HepG2 (cell line): ENCODE data around the gene TEDC1. TPM values are rescaled to one million over a fixed set of nuclear protein-coding genes. Genes with fewer than 3 reads are reported as not detected.

Experiments
- ETV6 ChIP-seq: sonication (generic); formaldehyde crosslinking; conservative IDR thresholded peaks from 2 replicates; pipeline ENCODE4 v1.4.0; 2020; ENCODE audit warnings: missing genetic modification reagents
- FIP1L1 ChIP-seq: fragments of 200-400 bp; formaldehyde crosslinking; IDR thresholded peaks from 2 replicates; pipeline ENCODE4 v1.6.1; 2018; ENCODE audit warnings: low read depth, mild to moderate bottlenecking, low read length, moderate library complexity, borderline replicate concordance; ENCODE audit not compliant: insufficient read depth
- FOXJ3 ChIP-seq: sonication (generic); formaldehyde crosslinking; IDR thresholded peaks from 2 replicates; pipeline ENCODE4 v1.4.0; 2020; ENCODE audit warnings: missing genetic modification reagents, mild to moderate bottlenecking, borderline replicate concordance
- GFI1 ChIP-seq: sonication (generic); formaldehyde crosslinking; IDR thresholded peaks from 2 replicates; pipeline ENCODE4 v1.5.0; 2020; ENCODE audit warnings: missing genetic modification reagents, mild to moderate bottlenecking, borderline replicate concordance
- IRF2 ChIP-seq: IDR thresholded peaks from 2 replicates; pipeline ENCODE4 v1.6.1; 2018; ENCODE audit warnings: missing genetic modification reagents, missing compliant biosample characterization
- ISL2 ChIP-seq: sonication (generic); formaldehyde crosslinking; IDR thresholded peaks from 2 replicates; pipeline ENCODE4 v1.5.0; 2020; ENCODE audit warnings: missing genetic modification reagents
- MTA1 ChIP-seq: sonication (generic); formaldehyde crosslinking; IDR thresholded peaks from 2 replicates; pipeline ENCODE4 v1.4.0; 2020; ENCODE audit warnings: missing genetic modification reagents, mild to moderate bottlenecking, borderline replicate concordance
- NR3C1 ChIP-seq: sonication (generic); formaldehyde crosslinking; IDR thresholded peaks from 2 replicates; pipeline ENCODE4 v1.4.0; 2020; ENCODE audit warnings: missing genetic modification reagents
- PRPF4 ChIP-seq: fragments of 200-400 bp; formaldehyde crosslinking; IDR thresholded peaks from 2 replicates; pipeline ENCODE4 v1.6.1; 2016; ENCODE audit warnings: low read length, low read depth; ENCODE audit not compliant: poor library complexity, severe bottlenecking
- RBM39 ChIP-seq: fragments of 200-400 bp; formaldehyde crosslinking; IDR thresholded peaks from one replicate; pipeline ENCODE4 v1.6.1; 2018; ENCODE audit warnings: antibody characterized with exemption, mild to moderate bottlenecking, low read depth, low read length; ENCODE audit not compliant: poor library complexity, severe bottlenecking
- TEAD2 ChIP-seq: sonication (generic); formaldehyde crosslinking; IDR thresholded peaks from 2 replicates; pipeline ENCODE4 v1.9.0; 2021; ENCODE audit warnings: missing genetic modification reagents
- TFDP2 ChIP-seq: sonication (generic); formaldehyde crosslinking; IDR thresholded peaks from 2 replicates; pipeline ENCODE4 v1.4.0; 2020; ENCODE audit warnings: missing genetic modification reagents
- ZMAT3 ChIP-seq: sonication (generic); formaldehyde crosslinking; conservative IDR thresholded peaks from 2 replicates; pipeline ENCODE4 v1.7.0; 2021; ENCODE audit warnings: missing genetic modification reagents
- ZMYM2 ChIP-seq: sonication (generic); formaldehyde crosslinking; IDR thresholded peaks from 2 replicates; pipeline ENCODE4 v1.8.0; 2022; ENCODE audit warnings: mild to moderate bottlenecking, missing genetic modification reagents
- ZNF354B ChIP-seq: sonication (generic); formaldehyde crosslinking; IDR thresholded peaks from 2 replicates; pipeline ENCODE4 v1.8.0; 2022; ENCODE audit warnings: mild to moderate bottlenecking, missing genetic modification reagents
- ZNF430 ChIP-seq: sonication (generic); formaldehyde crosslinking; IDR thresholded peaks from 2 replicates; pipeline ENCODE4 v1.9.0; 2021; ENCODE audit warnings: mild to moderate bottlenecking, missing genetic modification reagents
- ZNF446 ChIP-seq: sonication (generic); formaldehyde crosslinking; IDR thresholded peaks from 2 replicates; pipeline ENCODE4 v1.5.0; 2020; ENCODE audit warnings: mild to moderate bottlenecking, missing genetic modification reagents
- ZNF557 ChIP-seq: sonication (generic); formaldehyde crosslinking; IDR thresholded peaks from 2 replicates; pipeline ENCODE4 v1.4.0; 2020; ENCODE audit warnings: missing genetic modification reagents
- ZNF709 ChIP-seq: sonication (generic); formaldehyde crosslinking; IDR thresholded peaks from 2 replicates; pipeline ENCODE4 v1.5.0; 2020; ENCODE audit warnings: mild to moderate bottlenecking, missing genetic modification reagents
- polyA plus RNA-seq, 8 experiments: library from polyadenylated mRNA; depleted of rRNA in 3 of 8; stranded (reverse) in 7 of 8; unstranded in 1 of 8; fragments of >200 nt; fragmentation: Illumina TruSeq in 4 of 8; extraction: Trizol in 4 of 8; gene quantifications; 2 replicates each; pipeline versions ENCODE4 v1.2.1 to v1.2.3, GENCODE V29; 2011 to 2016; ENCODE audit warnings: low read depth in 4 of 8, missing spikeins in 1 of 8, mixed read lengths in 1 of 8; ENCODE audit not compliant: insufficient read depth in 1 of 8
- total RNA-seq, 5 experiments: library from RNA; depleted of rRNA; stranded (reverse); fragments of >200 nt; fragmentation: Illumina TruSeq; extraction: Trizol; gene quantifications; 2 replicates each; pipeline ENCODE4 v1.2.3, GENCODE V29; 2016; ENCODE audit warnings: low read depth in 1 of 5
- TF ChIP-seq, protein P1 (sequence below): sonication (generic); formaldehyde crosslinking; IDR thresholded peaks from 2 replicates; pipeline ENCODE4 v1.4.0; 2020; ENCODE audit warnings: mild to moderate bottlenecking, missing genetic modification reagents
- TF ChIP-seq, protein P2 (sequence below): sonication (generic); formaldehyde crosslinking; IDR thresholded peaks from 2 replicates; pipeline ENCODE4 v1.5.1; 2020; ENCODE audit warnings: mild to moderate bottlenecking, missing genetic modification reagents, borderline replicate concordance

Gene TEDC1
- total and polyA plus RNA-seq, 2 of the 13 experiments (the other 11 are each of a cell fraction or from before 2014, with no cell fraction given) = 5.7 to 27.4 TPM

- TF ChIP-seq TFDP2 (CRISPR knock-in tag) (no peak), PRPF4 (no peak), ZNF430 (no peak), RBM39 (peak; percentile 62), FIP1L1 (no peak), ZNF709 (CRISPR knock-in tag) (peak; percentile 65; the same call in 1 of the 2 replicates), MTA1 (CRISPR knock-in tag) (peak; percentile 58; the same call in 1 of the 2 replicates), ZNF557 (CRISPR knock-in tag) (peak; percentile 85; the same call in 1 of the 2 replicates), ZMYM2 (CRISPR knock-in tag) (0 out of 2 replicates have a peak, but pooled peaks have one; percentile 26), GFI1 (CRISPR knock-in tag) (peak; percentile 51; the same call in 1 of the 2 replicates), FOXJ3 (no peak), ZMAT3 (CRISPR knock-in tag) (peak; percentile 69; the same call in 1 of the 2 replicates), TEAD2 (0 out of 2 replicates have a peak, but pooled peaks have one; percentile 25), ISL2 (CRISPR knock-in tag) (peak; percentile 84), IRF2 (CRISPR knock-in tag) (peak; percentile 68), ZNF446 (CRISPR knock-in tag) (no peak), ETV6 (CRISPR knock-in tag) (0 out of 2 replicates have a peak, but pooled peaks have one; percentile 18), ZNF354B (no peak), NR3C1 (CRISPR knock-in tag) (no peak)
- TF ChIP-seq, protein P1, sequence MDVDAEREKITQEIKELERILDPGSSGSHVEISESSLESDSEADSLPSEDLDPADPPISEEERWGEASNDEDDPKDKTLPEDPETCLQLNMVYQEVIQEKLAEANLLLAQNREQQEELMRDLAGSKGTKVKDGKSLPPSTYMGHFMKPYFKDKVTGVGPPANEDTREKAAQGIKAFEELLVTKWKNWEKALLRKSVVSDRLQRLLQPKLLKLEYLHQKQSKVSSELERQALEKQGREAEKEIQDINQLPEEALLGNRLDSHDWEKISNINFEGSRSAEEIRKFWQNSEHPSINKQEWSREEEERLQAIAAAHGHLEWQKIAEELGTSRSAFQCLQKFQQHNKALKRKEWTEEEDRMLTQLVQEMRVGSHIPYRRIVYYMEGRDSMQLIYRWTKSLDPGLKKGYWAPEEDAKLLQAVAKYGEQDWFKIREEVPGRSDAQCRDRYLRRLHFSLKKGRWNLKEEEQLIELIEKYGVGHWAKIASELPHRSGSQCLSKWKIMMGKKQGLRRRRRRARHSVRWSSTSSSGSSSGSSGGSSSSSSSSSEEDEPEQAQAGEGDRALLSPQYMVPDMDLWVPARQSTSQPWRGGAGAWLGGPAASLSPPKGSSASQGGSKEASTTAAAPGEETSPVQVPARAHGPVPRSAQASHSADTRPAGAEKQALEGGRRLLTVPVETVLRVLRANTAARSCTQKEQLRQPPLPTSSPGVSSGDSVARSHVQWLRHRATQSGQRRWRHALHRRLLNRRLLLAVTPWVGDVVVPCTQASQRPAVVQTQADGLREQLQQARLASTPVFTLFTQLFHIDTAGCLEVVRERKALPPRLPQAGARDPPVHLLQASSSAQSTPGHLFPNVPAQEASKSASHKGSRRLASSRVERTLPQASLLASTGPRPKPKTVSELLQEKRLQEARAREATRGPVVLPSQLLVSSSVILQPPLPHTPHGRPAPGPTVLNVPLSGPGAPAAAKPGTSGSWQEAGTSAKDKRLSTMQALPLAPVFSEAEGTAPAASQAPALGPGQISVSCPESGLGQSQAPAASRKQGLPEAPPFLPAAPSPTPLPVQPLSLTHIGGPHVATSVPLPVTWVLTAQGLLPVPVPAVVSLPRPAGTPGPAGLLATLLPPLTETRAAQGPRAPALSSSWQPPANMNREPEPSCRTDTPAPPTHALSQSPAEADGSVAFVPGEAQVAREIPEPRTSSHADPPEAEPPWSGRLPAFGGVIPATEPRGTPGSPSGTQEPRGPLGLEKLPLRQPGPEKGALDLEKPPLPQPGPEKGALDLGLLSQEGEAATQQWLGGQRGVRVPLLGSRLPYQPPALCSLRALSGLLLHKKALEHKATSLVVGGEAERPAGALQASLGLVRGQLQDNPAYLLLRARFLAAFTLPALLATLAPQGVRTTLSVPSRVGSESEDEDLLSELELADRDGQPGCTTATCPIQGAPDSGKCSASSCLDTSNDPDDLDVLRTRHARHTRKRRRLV (CRISPR knock-in tag) = 0 out of 2 replicates have a peak, but pooled peaks have one; percentile 77
- TF ChIP-seq, protein P2, sequence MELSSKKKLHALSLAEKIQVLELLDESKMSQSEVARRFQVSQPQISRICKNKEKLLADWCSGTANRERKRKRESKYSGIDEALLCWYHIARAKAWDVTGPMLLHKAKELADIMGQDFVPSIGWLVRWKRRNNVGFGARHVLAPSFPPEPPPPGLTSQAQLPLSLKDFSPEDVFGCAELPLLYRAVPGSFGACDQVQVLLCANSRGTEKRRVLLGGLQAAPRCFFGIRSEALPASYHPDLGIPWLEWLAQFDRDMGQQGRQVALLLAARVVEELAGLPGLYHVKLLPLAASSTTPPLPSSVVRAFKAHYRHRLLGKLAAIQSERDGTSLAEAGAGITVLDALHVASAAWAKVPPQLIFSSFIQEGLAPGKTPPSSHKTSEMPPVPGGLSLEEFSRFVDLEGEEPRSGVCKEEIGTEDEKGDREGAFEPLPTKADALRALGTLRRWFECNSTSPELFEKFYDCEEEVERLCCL (CRISPR knock-in tag) = no peak
Measured at GRCh38 chr14:105499256-105500035, 8.4 kb downstream of the TEDC1 start (continued).
